ENCODE data around the gene THADA.
"Not testable (repeated sequence)": the region's sequence is repeated elsewhere in the genome, so short reads cannot be mapped to it uniquely, and the experiment has no call there.

The THADA gene

GRCh38 chr2:43194121-43194869 is 401.5 kb downstream of the THADA start:
- no peak for DNase-seq

- DNase-seq = no peak
Measured at GRCh38 chr2:43193652-43194120, 402.2 kb downstream of the THADA start.

- no peak for DNase-seq
Measured at GRCh38 chr2:43192744-43193651, 402.8 kb downstream of the THADA start.

DNA sequence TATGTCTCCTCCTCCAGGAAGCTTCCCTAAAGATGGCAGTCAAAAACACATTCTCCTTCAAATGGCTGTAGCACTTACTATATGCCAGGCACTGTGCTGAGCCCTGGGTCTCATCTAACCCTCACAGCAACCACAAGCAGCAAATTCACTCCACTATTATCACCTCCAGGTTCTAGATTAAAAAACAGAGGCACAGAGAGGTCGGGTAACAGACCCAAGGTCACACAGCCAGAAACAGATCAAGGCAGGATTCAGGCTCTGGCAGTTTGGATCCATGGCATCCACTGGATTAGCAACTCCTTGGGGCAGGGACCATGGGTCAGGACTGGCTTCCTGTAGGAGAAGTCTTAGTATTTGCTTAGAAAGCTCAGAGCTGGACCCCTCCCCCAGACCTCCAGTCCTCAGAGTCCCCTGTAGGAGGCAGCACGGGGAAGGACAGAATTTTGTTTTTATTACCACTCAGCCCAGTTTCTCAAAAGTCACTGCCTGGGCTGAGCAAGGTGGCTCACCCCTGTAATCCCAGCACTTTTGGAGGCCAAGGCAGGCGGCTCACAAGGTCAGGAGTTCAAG is 403.8 kb downstream of the THADA start:
- DNase-seq = no peak

- no peak for DNase-seq
Measured at GRCh38 chr2:43190311-43191052, 405.4 kb downstream of the THADA start.

DNA sequence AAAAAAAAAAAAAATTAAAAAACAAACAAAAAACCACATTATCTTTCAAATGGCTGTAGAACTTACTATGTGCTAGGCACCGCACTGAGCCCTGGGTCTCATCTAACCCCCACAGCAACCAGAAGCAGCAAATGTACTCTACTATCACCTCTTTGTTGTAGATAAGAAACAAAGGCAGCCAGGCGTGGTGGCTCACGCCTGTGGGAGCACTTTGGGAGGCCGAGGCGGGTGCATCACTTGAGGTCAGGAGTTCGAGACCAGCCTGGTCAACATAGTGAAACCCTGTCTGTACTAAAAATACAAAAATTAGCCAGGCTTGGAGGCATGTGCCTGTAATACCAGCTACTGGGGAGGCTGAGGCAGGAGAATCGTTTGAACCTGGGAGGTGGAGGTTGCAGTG is 406.0 kb downstream of the THADA start:
- DNase-seq = not testable (repeated sequence)

DNA sequence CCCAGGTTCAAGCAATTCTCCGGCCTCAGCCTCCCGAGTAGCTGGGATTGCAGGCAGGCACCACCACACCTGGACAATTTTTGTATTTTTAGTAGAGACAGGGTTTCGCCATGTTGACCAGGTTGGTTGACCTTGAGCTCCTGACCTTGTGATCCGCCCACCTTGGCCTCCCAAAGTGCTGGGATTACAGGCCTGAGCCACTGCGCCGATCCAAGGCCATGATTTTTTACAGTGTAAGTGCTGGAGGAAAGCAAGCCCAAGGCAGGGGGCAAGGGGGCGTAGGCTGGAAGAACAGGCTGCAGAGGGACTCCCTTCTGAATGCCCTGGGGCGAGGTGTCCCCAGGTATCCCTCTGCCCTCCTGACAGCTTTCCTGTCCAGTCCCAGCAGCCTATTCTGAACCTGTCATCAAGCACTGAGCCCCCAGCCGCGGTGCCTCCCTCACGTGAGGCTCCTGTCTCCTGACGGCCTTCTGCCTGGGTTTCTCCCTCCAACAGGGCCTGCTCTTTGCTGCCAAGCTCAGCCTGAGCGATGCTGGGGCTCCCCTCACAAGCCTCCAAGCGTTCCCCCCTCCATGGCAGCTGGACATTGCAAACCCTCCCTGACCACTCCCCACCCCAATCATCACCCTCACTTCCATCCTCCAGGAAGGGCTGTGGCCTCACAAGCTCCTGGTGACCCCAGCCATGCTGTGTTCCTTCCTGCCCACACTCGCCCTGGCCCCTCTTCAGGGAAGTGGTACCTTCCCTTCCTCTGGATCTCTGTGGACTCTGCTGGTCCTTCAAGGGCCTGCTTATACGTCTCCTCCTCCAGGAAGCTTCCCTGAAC is 407.1 kb downstream of the THADA start:
- no peak for DNase-seq

DNA sequence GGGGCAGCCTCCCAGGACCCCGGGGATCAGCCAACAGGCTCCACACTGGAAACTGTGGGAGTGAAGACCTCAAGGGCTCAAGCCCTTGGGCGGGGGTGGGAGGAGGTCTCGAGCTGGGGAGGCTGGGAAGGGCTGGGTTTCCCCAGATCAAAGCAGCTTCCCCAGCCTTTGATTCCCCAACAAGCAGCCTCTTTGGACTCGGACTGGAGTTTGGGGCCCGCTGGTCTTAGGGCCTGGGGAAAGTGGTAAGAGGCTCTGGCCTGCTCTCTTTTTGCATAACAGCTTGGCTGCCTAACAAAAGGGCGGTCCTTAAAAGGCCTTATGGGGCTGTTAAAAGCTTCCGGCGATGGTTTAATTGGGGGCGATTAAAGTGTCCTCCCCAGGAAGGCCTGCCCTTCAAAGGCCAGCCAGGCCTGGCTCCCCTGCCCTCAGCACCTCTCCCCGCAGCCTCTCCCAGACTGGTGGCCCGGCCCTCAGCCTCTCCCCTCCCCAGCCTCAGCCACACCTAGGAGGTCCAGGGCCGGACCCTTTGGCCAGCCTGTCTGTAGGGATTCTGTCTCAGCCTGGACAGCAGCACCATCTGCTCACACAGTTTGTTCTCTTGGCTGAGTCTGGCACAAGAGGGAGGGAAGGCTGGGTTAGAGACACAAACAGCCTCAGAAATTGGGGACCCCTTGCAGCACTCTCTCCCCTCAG is 409.0 kb downstream of the THADA start:
- DNase-seq = no peak

DNA sequence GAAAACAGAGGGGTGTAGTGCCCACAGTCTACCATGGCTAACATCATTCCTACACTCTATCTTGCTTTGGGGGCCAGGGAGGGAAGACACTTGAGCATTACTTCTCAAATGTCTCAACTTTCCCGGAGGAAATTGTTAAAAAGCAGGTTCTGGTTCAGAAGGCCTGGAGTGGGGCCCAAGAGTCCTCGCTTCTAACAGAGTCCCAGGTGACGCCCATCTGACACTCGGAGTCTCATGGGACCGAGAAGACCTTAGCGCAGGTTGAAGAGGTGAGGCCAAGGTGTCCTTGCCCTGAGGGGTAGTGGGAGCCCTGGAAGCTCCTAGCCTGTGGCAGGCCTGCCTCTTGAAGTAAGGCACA is 409.5 kb downstream of the THADA start:
- DNase-seq = no peak

DNA sequence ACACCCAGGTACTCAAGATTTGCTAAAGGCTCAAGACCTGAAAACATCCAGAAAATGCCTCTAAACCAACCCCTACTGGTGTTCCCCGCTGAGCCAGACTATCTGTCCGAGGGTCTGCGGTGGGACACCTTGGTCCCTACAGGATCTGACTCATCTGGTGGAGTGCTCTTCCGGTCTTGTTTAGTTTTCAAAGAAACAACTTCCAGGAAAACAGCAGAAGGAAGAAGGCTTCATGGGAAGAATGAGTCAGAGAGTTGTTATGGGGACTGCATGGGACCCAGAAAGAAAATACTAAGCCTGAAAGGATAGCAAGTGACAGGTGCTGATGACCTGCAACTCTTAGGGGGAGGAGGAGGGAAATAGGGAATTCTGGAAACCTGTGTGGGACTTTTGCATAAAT is 410.7 kb downstream of the THADA start:
- no peak for DNase-seq

DNA sequence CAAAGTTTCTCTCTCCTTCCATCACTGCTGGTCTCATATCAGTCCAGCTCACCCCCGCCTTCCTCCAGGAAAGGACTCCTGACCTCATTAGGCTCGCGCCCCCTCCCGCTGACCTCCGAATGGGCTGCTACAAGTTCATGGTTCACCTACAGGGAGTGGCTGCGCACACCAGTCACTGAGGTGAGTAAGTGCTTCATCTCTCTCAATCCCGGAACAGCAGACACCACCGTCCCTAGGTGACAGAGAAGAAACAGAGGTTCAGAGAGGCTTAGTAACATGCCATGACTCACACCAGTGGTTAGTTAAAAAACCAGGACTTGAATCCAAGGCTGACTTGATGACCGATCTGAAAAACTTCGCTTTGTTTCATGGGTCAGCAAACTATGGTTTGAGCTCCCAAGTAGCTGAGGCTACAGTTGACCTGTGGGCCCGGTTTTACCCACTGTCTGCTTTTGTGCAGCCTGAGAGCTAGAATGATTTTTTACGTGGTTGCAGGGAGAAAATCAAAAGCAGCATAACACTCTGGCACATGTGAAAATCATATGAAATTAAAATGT is 411.4 kb downstream of the THADA start:
- no peak for DNase-seq

GRCh38 chr2:43183743-43184142 is 412.1 kb downstream of the THADA start:
- no peak for DNase-seq

DNA sequence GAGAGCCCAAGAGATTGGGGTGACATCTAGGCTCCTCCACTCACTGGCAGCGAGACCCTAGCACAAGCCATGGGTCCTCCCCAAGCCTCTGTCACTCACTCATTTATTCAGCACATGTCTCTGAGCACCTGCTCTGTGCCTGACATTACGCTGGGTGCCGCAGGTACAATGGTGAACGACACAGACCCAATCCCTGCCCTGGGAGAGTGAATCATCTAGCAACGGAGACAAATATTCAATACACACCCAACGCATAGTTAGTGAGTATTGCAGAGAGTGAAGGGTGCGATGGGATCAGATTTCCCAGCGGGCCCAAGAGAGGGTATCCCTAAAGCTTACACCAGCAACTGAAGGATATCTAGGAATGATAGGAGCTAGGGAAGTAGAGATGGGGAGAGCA is 414.9 kb downstream of the THADA start:
- DNase-seq = no peak

Measured in anterior cingulate cortex (tissue), 58 donors.